Ishikawa (cell line): ENCODE measurements around the gene CHAF1A.

ENCODE experiments used
- CEBPB ChIP-seq: IDR thresholded peaks from 2 replicates; pipeline ENCODE4 v1.6.1; 2012
- CREB1 ChIP-seq: IDR thresholded peaks from 2 replicates; pipeline ENCODE4 v1.6.1; 2012; ENCODE audit warnings: low read depth
- EGR1 ChIP-seq: IDR thresholded peaks from 2 replicates; pipeline ENCODE4 v1.6.1; 2012
- EP300 ChIP-seq: IDR thresholded peaks from 2 replicates; pipeline ENCODE4 v1.6.1; 2012; ENCODE audit warnings: borderline replicate concordance
- FOXM1 ChIP-seq: IDR thresholded peaks from 2 replicates; pipeline ENCODE4 v1.6.1; 2012; ENCODE audit warnings: low read depth, borderline replicate concordance
- MAX ChIP-seq: IDR thresholded peaks from 2 replicates; pipeline ENCODE4 v1.6.1; 2012
- NFIC ChIP-seq: IDR thresholded peaks from 2 replicates; pipeline ENCODE4 v1.6.1; 2012
- RAD21 ChIP-seq: IDR thresholded peaks from 2 replicates; pipeline ENCODE4 v1.6.1; 2012; ENCODE audit warnings: low read depth
- REST ChIP-seq: IDR thresholded peaks from 2 replicates; pipeline ENCODE4 v1.6.1; 2012; ENCODE audit warnings: low read depth, mild to moderate bottlenecking
- TAF1 ChIP-seq: IDR thresholded peaks from 2 replicates; pipeline ENCODE4 v1.6.1; 2012; ENCODE audit warnings: low read depth, mild to moderate bottlenecking
- TEAD4 ChIP-seq: IDR thresholded peaks from 2 replicates; pipeline ENCODE4 v1.6.1; 2012
- USF1 ChIP-seq: IDR thresholded peaks from 2 replicates; pipeline ENCODE4 v1.6.1; 2012
- YY1 ChIP-seq: IDR thresholded peaks from 2 replicates; pipeline ENCODE4 v1.6.1; 2012; ENCODE audit warnings: low read depth
- ZBTB7A ChIP-seq: IDR thresholded peaks from 2 replicates; pipeline ENCODE4 v1.6.1; 2012; ENCODE audit warnings: low read depth

- no peak for TF ChIP-seq TAF1
- no peak for TF ChIP-seq REST
- no peak for TF ChIP-seq USF1
- no peak for TF ChIP-seq CEBPB
- no peak for TF ChIP-seq MAX
- no peak for TF ChIP-seq CREB1
- TF ChIP-seq YY1 = no peak
- TF ChIP-seq RAD21 = no peak
- no peak for TF ChIP-seq EP300
- TF ChIP-seq NFIC = no peak
- no peak for TF ChIP-seq EGR1
- no peak for TF ChIP-seq ZBTB7A
- no peak for TF ChIP-seq FOXM1
- TF ChIP-seq TEAD4 = no peak
Measured at GRCh38 chr19:4365341-4365740, 37.1 kb upstream of the CHAF1A start.
